ENCODE results near the gene CCDC89. TPM values are rescaled to one million over a fixed set of nuclear protein-coding genes. Genes with fewer than 3 reads are reported as not detected.
"Not testable (repeated sequence)": the region's sequence is repeated elsewhere in the genome, so short reads cannot be mapped to it uniquely, and the experiment has no call there.

The CCDC89 gene
- total RNA-seq, 1 experiment from 2014 or later: not detected

- Mint-ChIP-seq H3K4me1 (ENCODE audit: insufficient read depth, unreplicated experiment) (peaks cover 35% of the 10 kb centered on the region), H3K4me3 (ENCODE audit: unreplicated experiment) (no peak overlapping the region), H3K27me3 (ENCODE audit: insufficient read depth, unreplicated experiment) (no peaks in the 10 kb centered on the region), H3K36me3 (ENCODE audit: insufficient read depth, unreplicated experiment) (peaks cover 76% of the 10 kb centered on the region), H3K9me3 (ENCODE audit: unreplicated experiment) (no peaks in the 10 kb centered on the region), H3K27ac (ENCODE audit: low read depth, unreplicated experiment) (no peak overlapping the region)
- ChIA-PET POLR2A (interaction anchor here (0.5 to 10.2 kb wide), 4 partner anchors 8 to 602 kb away, joined by 3 to 254 read pairs (median 23); partner anchors contain the start of genes DLG2, TMEM126A and TMEM126B), CTCF (no interaction called here)
- no TSS peak for BruUV-seq (replicated peaks)
- DNase-seq (ENCODE audit: unreplicated experiment): no peak
- TF ChIP-seq CTCF (IDR thresholded peaks at IDR 0.05; ENCODE audit: unreplicated experiment): no peak
- intact Hi-C loops (cut with micrococcal nuclease): no loop called here
Observed at GRCh38 chr11:85658180-85658579, 27.8 kb downstream of the CCDC89 start.

- Mint-ChIP-seq H3K4me1 (ENCODE audit: insufficient read depth, unreplicated experiment) (peaks cover 28% of the 10 kb centered on the region), H3K36me3 (ENCODE audit: insufficient read depth, unreplicated experiment) (peaks cover 68% of the 10 kb centered on the region), H3K4me3 (ENCODE audit: unreplicated experiment) (no peak overlapping the region), H3K9me3 (ENCODE audit: unreplicated experiment) (no peaks in the 10 kb centered on the region), H3K27ac (ENCODE audit: low read depth, unreplicated experiment) (no peak overlapping the region), H3K27me3 (ENCODE audit: insufficient read depth, unreplicated experiment) (no peaks in the 10 kb centered on the region)
- TF ChIP-seq CTCF (IDR thresholded peaks at IDR 0.05; ENCODE audit: unreplicated experiment): no peak
- no TSS peak for BruUV-seq (replicated peaks)
- intact Hi-C loops (cut with micrococcal nuclease): no loop called here
- POLR2A ChIA-PET: interaction anchor here (2.1 to 12.0 kb wide), 3 partner anchors 4 to 29 kb away, joined by 7 to 254 read pairs (median 254); partner anchors contain the start of genes CREBZF, TMEM126A and TMEM126B
- CTCF ChIA-PET: interaction anchor here (0.6 kb wide), 1 partner anchor 167 kb away, joined by 3 read pairs; no protein-coding TSS in a partner anchor
- no peak for DNase-seq (ENCODE audit: unreplicated experiment)
Observed at GRCh38 chr11:85656777-85657176, 29.2 kb downstream of the CCDC89 start.

- H3K27me3 Mint-ChIP-seq (ENCODE audit: insufficient read depth, unreplicated experiment); intact Hi-C loops (cut with micrococcal nuclease); BruUV-seq (replicated peaks); H3K9me3 Mint-ChIP-seq (ENCODE audit: unreplicated experiment); DNase-seq (ENCODE audit: unreplicated experiment); H3K27ac Mint-ChIP-seq (ENCODE audit: low read depth, unreplicated experiment); H3K4me3 Mint-ChIP-seq (ENCODE audit: unreplicated experiment); CTCF ChIA-PET: not testable (repeated sequence)
- H3K36me3 Mint-ChIP-seq (ENCODE audit: insufficient read depth, unreplicated experiment): peaks cover 59% of the 10 kb centered on the region
- POLR2A ChIA-PET: interaction anchor here (0.7 to 12.0 kb wide), 3 partner anchors 6 to 26 kb away, joined by 4 to 254 read pairs (median 4); partner anchors contain the start of genes CREBZF, DLG2 and TMEM126B
- H3K4me1 Mint-ChIP-seq (ENCODE audit: insufficient read depth, unreplicated experiment): peaks cover 14% of the 10 kb centered on the region
Observed at GRCh38 chr11:85654343-85654742, 31.7 kb downstream of the CCDC89 start.

GRCh38 chr11:85652786-85653447 lies 33.1 kb downstream of the CCDC89 start:
- Mint-ChIP-seq H3K9me3 (ENCODE audit: unreplicated experiment) (no peaks in the 10 kb centered on the region), H3K27ac (ENCODE audit: low read depth, unreplicated experiment) (no peak overlapping the region), H3K36me3 (ENCODE audit: insufficient read depth, unreplicated experiment) (peaks cover 45% of the 10 kb centered on the region), H3K4me3 (ENCODE audit: unreplicated experiment) (no peak overlapping the region), H3K4me1 (ENCODE audit: insufficient read depth, unreplicated experiment) (peaks cover 13% of the 10 kb centered on the region), H3K27me3 (ENCODE audit: insufficient read depth, unreplicated experiment) (no peaks in the 10 kb centered on the region)
- no TSS peak for BruUV-seq (replicated peaks)
- no peak for TF ChIP-seq CTCF (IDR thresholded peaks at IDR 0.05; ENCODE audit: unreplicated experiment)
- POLR2A ChIA-PET: interaction anchor here (12.0 kb wide), 1 partner anchor 8 kb away, joined by 254 read pairs; the partner anchor contains the start of gene CREBZF
- CTCF ChIA-PET: no interaction called here
- intact Hi-C loops (cut with micrococcal nuclease): no loop called here
- no peak for DNase-seq (ENCODE audit: unreplicated experiment)

Data from MCF 10A (cell line).